ENCODE measurements around the gene RARRES2.

GRCh38 chr7:150380463-150380862 is 39.0 kb upstream of the RARRES2 start:
- no peak for TF ChIP-seq ZNF274 (IDR thresholded peaks at IDR 0.05; ENCODE audit: low read depth, low read length)
- no peak for TF ChIP-seq SUZ12 (IDR thresholded peaks at IDR 0.05; ENCODE audit: extremely low read depth, insufficient read depth, insufficient read length)
- no peak for TF ChIP-seq YY1 (IDR thresholded peaks at IDR 0.05; ENCODE audit: insufficient read depth, insufficient read length)
